ENCODE measurements around the gene BRINP3. TPM values are rescaled to one million over a fixed set of nuclear protein-coding genes. Genes with fewer than 3 reads are reported as not detected.

BRINP3 gene
- total RNA-seq, 1 experiment from 2014 or later: not detected

- H2BK20ac ChIP-seq (ENCODE audit: low read depth, low read length, poor library complexity, severe bottlenecking): no peak overlapping the region
- no peak overlapping the region for H2BK5ac ChIP-seq (ENCODE audit: insufficient read length, low read length)
- H3K9me3 Mint-ChIP-seq: no peaks in the 10 kb centered on the region
- no peaks in the 10 kb centered on the region for H4K20me1 ChIP-seq (ENCODE audit: control insufficient read depth, insufficient read depth, insufficient read length)
- no peak overlapping the region for H2BK12ac ChIP-seq (ENCODE audit: insufficient read length, low read depth, low read length)
- H3K79me1 ChIP-seq (ENCODE audit: insufficient read depth, low read depth, low read length, poor library complexity, severe bottlenecking): no peaks in the 10 kb centered on the region
- no peaks in the 10 kb centered on the region for H3K27me3 Mint-ChIP-seq (ENCODE audit: low read depth)
- no peak overlapping the region for H2BK120ac ChIP-seq (ENCODE audit: low read depth, low read length, poor library complexity, severe bottlenecking)
- peaks cover 2 to 3% of the 10 kb centered on the region in 2 experiments; a peak in 2 of 4 replicates for H3K4me1 Mint-ChIP-seq
- no peak overlapping the region for H3K14ac ChIP-seq (ENCODE audit: insufficient read depth, low read length)
- no peak overlapping the region for H3K18ac ChIP-seq (ENCODE audit: insufficient read length, low read depth, low read length)
- no peak overlapping the region for H3K23ac ChIP-seq (ENCODE audit: insufficient read length, low read depth, low read length)
- no peaks in the 10 kb centered on the region for H3K23me2 ChIP-seq (ENCODE audit: insufficient read length, low read depth, low read length, poor library complexity, severe bottlenecking)
- no peak overlapping the region for H4K91ac ChIP-seq (ENCODE audit: insufficient read length, low read depth, low read length)
- no peak overlapping the region for H3K4me2 ChIP-seq (ENCODE audit: insufficient read depth, insufficient read length, low read length)
- H3K4me3 Mint-ChIP-seq: no peak overlapping the region
- H3T11ph ChIP-seq (ENCODE audit: low read length): no peak overlapping the region
- WGBS (ENCODE audit: extremely low coverage, insufficient read length, low lambda C conversion rate): no CpG with 5 or more reads among the region's 5 CpGs
- no peaks in the 10 kb centered on the region for H3K27me3 ChIP-seq (ENCODE audit: insufficient read depth, low read length)
- H3K4me1 ChIP-seq (ENCODE audit: insufficient read depth, low read length): no peaks in the 10 kb centered on the region
- H4K5ac ChIP-seq (ENCODE audit: insufficient read length, low read depth, low read length): no peak overlapping the region
- no peaks in the 10 kb centered on the region for H3K79me2 ChIP-seq (ENCODE audit: insufficient read depth, low read length)
- no peak overlapping the region for H4K8ac ChIP-seq (replicated peaks; ENCODE audit: insufficient read length, low read depth, low read length)
- no peak overlapping the region for H3K56ac ChIP-seq (ENCODE audit: insufficient read length, low read depth, low read length)
- H3K27ac ChIP-seq (ENCODE audit: insufficient read length, low read depth, low read length): no peak overlapping the region
- no peak for TF ChIP-seq CTCF (conservative IDR thresholded peaks at IDR 0.05)
- H3K4ac ChIP-seq (ENCODE audit: low read depth, low read length): no peak overlapping the region
- no peak overlapping the region for H2BK15ac ChIP-seq (ENCODE audit: low read depth, low read length)
- H3K36me3 Mint-ChIP-seq (ENCODE audit: insufficient read depth in 1 of 3, low read depth in 3 of 3): no peaks in the 10 kb centered on the region
- no peak overlapping the region for H2AFZ ChIP-seq (ENCODE audit: low read length)
- no peaks in the 10 kb centered on the region for H3K9me3 ChIP-seq (ENCODE audit: control insufficient read depth, low read depth, low read length)
- no peak for DNase-seq
- H2AK5ac ChIP-seq (ENCODE audit: insufficient read length, low read length): no peak overlapping the region
- H3K9ac ChIP-seq (ENCODE audit: extremely low read depth, insufficient read length, low read length): no peak overlapping the region
- H3K27ac Mint-ChIP-seq: no peak overlapping the region
Observed at GRCh38 chr1:190102757-190103326, 374.8 kb downstream of the BRINP3 start.
